ENCODE measurements around the gene PHC2.

DNA sequence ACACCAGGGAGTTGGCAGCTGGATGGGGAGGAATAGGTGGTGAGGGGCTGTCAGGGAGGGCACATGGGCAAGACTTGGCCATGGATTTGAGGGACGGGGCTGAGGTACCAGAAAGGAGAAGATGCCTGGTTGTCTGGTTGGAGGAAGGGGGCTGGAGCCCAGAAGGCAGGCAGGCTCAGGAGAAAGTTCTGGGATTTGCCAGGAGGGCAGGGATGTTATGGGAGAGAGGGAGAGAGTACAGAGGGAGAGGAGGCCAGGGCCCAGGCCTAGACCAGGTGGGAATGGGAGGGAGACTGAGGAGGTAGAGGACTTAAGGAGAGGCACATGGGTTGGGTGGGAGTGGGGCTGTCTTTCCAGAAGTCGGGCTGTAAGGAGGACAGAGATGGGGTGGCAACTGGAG lies 114.3 kb downstream of the PHC2 start:
- TF ChIP-seq, protein P1, sequence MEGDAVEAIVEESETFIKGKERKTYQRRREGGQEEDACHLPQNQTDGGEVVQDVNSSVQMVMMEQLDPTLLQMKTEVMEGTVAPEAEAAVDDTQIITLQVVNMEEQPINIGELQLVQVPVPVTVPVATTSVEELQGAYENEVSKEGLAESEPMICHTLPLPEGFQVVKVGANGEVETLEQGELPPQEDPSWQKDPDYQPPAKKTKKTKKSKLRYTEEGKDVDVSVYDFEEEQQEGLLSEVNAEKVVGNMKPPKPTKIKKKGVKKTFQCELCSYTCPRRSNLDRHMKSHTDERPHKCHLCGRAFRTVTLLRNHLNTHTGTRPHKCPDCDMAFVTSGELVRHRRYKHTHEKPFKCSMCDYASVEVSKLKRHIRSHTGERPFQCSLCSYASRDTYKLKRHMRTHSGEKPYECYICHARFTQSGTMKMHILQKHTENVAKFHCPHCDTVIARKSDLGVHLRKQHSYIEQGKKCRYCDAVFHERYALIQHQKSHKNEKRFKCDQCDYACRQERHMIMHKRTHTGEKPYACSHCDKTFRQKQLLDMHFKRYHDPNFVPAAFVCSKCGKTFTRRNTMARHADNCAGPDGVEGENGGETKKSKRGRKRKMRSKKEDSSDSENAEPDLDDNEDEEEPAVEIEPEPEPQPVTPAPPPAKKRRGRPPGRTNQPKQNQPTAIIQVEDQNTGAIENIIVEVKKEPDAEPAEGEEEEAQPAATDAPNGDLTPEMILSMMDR (IDR thresholded peaks at IDR 0.05; ENCODE audit: low read length) = no peak
- no peak for TF ChIP-seq EZH2 (IDR thresholded peaks at IDR 0.05; ENCODE audit: borderline replicate concordance, low read length)
